Effector memory CD8-positive, alpha-beta T cell (primary cell): ENCODE data around the gene MRGPRX3.
"Not testable (repeated sequence)": the region's sequence is repeated elsewhere in the genome, so short reads cannot be mapped to it uniquely, and the experiment has no call there.

Experiments used
- ATAC-seq: fragments of 150-1000 bp; cut with Tn5 transposase; replicated peaks from 2 replicates; pipeline ENCODE4 v1.10.0; 2021; ENCODE audit warnings: mild to moderate bottlenecking, moderate library complexity
- DNase-seq, 3 experiments: peaks; one replicate each; pipeline ENCODE4 v3.0.0; 2021
- H3K27ac Mint-ChIP-seq, 2 donors: one replicate each; pipeline ENCODE4 v1.8.0; 2022; ENCODE audit warnings: mild to moderate bottlenecking in 2 of 2, mixed read lengths in 2 of 2, moderate library complexity in 2 of 2
- H3K27me3 Mint-ChIP-seq, 2 donors: one replicate each; pipeline ENCODE4 v1.8.0; 2022; ENCODE audit warnings: mixed read lengths in 2 of 2
- H3K36me3 Mint-ChIP-seq: one replicate; pipeline ENCODE4 v1.8.0; 2022; ENCODE audit warnings: mild to moderate bottlenecking, moderate library complexity, mixed read lengths; ENCODE audit not compliant: insufficient read depth
- H3K4me1 Mint-ChIP-seq, 2 donors: one replicate each; pipeline ENCODE4 v1.8.0; 2022; ENCODE audit warnings: low read depth in 2 of 2, mixed read lengths in 2 of 2
- H3K4me3 Mint-ChIP-seq, 2 donors: one replicate each; pipeline ENCODE4 v1.8.0; 2022; ENCODE audit warnings: mild to moderate bottlenecking in 2 of 2, mixed read lengths in 2 of 2, moderate library complexity in 2 of 2
- H3K9me3 Mint-ChIP-seq, 2 donors: one replicate each; pipeline ENCODE4 v1.8.0; 2022; ENCODE audit warnings: mixed read lengths in 2 of 2

Gene MRGPRX3

GRCh38 chr11:18121331-18121828, 11.0 kb upstream of the MRGPRX3 start:
- H3K36me3 Mint-ChIP-seq, H3K4me3 Mint-ChIP-seq, ATAC-seq, H3K27ac Mint-ChIP-seq, H3K9me3 Mint-ChIP-seq, H3K4me1 Mint-ChIP-seq, DNase-seq: not testable (repeated sequence)
- peaks cover 32 to 37% of the 10 kb centered on the region in 2 donors for H3K27me3 Mint-ChIP-seq

- H3K36me3 Mint-ChIP-seq, ATAC-seq, H3K9me3 Mint-ChIP-seq, DNase-seq, H3K4me1 Mint-ChIP-seq, H3K4me3 Mint-ChIP-seq, H3K27ac Mint-ChIP-seq: not testable (repeated sequence)
- peaks cover 49 to 74% of the 10 kb centered on the region in 2 donors for H3K27me3 Mint-ChIP-seq
Observed at GRCh38 chr11:18131115-18131514, 1.3 kb upstream of the MRGPRX3 start.

- DNase-seq (no peak), ATAC-seq (no peak)
- no peak overlapping the region for H3K4me3 Mint-ChIP-seq
- no peak overlapping the region for H3K27ac Mint-ChIP-seq
- no peaks in the 10 kb centered on the region for H3K36me3 Mint-ChIP-seq
- H3K27me3 Mint-ChIP-seq = peaks cover 30 to 61% of the 10 kb centered on the region in 2 donors
- H3K9me3 Mint-ChIP-seq = no peaks in the 10 kb centered on the region
- no peaks in the 10 kb centered on the region for H3K4me1 Mint-ChIP-seq
Observed at GRCh38 chr11:18135308-18135707, 2.9 kb downstream of the MRGPRX3 start.

GRCh38 chr11:18137186-18137800, 4.9 kb downstream of the MRGPRX3 start:
- H3K9me3 Mint-ChIP-seq = no peaks in the 10 kb centered on the region
- H3K27ac Mint-ChIP-seq = no peak overlapping the region
- no peaks in the 10 kb centered on the region for H3K36me3 Mint-ChIP-seq
- peaks cover 24 to 62% of the 10 kb centered on the region in 2 donors for H3K27me3 Mint-ChIP-seq
- ATAC-seq (no peak), DNase-seq (no peak)
- no peaks in the 10 kb centered on the region for H3K4me1 Mint-ChIP-seq
- no peak overlapping the region for H3K4me3 Mint-ChIP-seq

GRCh38 chr11:18140145-18140544, 7.8 kb downstream of the MRGPRX3 start:
- peaks cover 22 to 57% of the 10 kb centered on the region in 2 donors for H3K27me3 Mint-ChIP-seq

GRCh38 chr11:18144243-18144642, 11.9 kb downstream of the MRGPRX3 start:
- DNase-seq (no peak), ATAC-seq (no peak)
- peaks cover 26 to 48% of the 10 kb centered on the region in 2 donors for H3K27me3 Mint-ChIP-seq
- H3K4me1 Mint-ChIP-seq = peaks cover 7 to 8% of the 10 kb centered on the region in 2 donors
- H3K27ac Mint-ChIP-seq = no peak overlapping the region
- H3K4me3 Mint-ChIP-seq = no peak overlapping the region
- H3K9me3 Mint-ChIP-seq = no peaks in the 10 kb centered on the region
- H3K36me3 Mint-ChIP-seq = no peaks in the 10 kb centered on the region

More at GRCh38 chr11:18140145-18140544, 7.8 kb downstream of the MRGPRX3 start:
- Mint-ChIP-seq H3K36me3 (no peaks in the 10 kb centered on the region), H3K27ac (no peak overlapping the region), H3K4me1 (no peaks in the 10 kb centered on the region), H3K9me3 (no peaks in the 10 kb centered on the region), H3K4me3 (no peak overlapping the region)
- DNase-seq (no peak), ATAC-seq (no peak)

GRCh38 chr11:18145025-18145424, 12.7 kb downstream of the MRGPRX3 start:
- no peak overlapping the region for H3K27ac Mint-ChIP-seq
- H3K4me1 Mint-ChIP-seq = peaks cover 7 to 8% of the 10 kb centered on the region in 2 donors
- H3K9me3 Mint-ChIP-seq = no peaks in the 10 kb centered on the region
- no peaks in the 10 kb centered on the region for H3K36me3 Mint-ChIP-seq
- ATAC-seq (no peak), DNase-seq (no peak)
- no peak overlapping the region for H3K4me3 Mint-ChIP-seq
- peaks cover 31 to 50% of the 10 kb centered on the region in 2 donors for H3K27me3 Mint-ChIP-seq

GRCh38 chr11:18145837-18146236, 13.5 kb downstream of the MRGPRX3 start:
- no peaks in the 10 kb centered on the region for H3K36me3 Mint-ChIP-seq
- H3K27me3 Mint-ChIP-seq = peaks cover 35 to 50% of the 10 kb centered on the region in 2 donors
- peaks cover 7 to 8% of the 10 kb centered on the region in 2 donors for H3K4me1 Mint-ChIP-seq
- no peaks in the 10 kb centered on the region for H3K9me3 Mint-ChIP-seq
- no peak overlapping the region for H3K4me3 Mint-ChIP-seq
- ATAC-seq (no peak), DNase-seq (no peak)
- H3K27ac Mint-ChIP-seq = no peak overlapping the region

- no peaks in the 10 kb centered on the region for H3K36me3 Mint-ChIP-seq
- H3K4me1 Mint-ChIP-seq = no peaks in the 10 kb centered on the region
- H3K9me3 Mint-ChIP-seq = peaks cover 0 to 2% of the 10 kb centered on the region in 2 donors
- no peak overlapping the region for H3K27ac Mint-ChIP-seq
- peaks cover 51 to 61% of the 10 kb centered on the region in 2 donors for H3K27me3 Mint-ChIP-seq
- DNase-seq (no peak), ATAC-seq (no peak)
- H3K4me3 Mint-ChIP-seq = no peak overlapping the region
Observed at GRCh38 chr11:18151581-18151980, 19.2 kb downstream of the MRGPRX3 start.

- Mint-ChIP-seq H3K4me3 (no peak overlapping the region), H3K36me3 (no peaks in the 10 kb centered on the region), H3K27ac (no peak overlapping the region), H3K9me3 (no peaks in the 10 kb centered on the region), H3K27me3 (peaks cover 33 to 34% of the 10 kb centered on the region in 2 donors), H3K4me1 (peaks cover 0 to 3% of the 10 kb centered on the region in 2 donors)
- ATAC-seq = no peak
- no peak for DNase-seq
Observed at GRCh38 chr11:18168372-18168771, 36.0 kb downstream of the MRGPRX3 start.

GRCh38 chr11:18171377-18172000, 39.1 kb downstream of the MRGPRX3 start:
- ATAC-seq = no peak
- Mint-ChIP-seq H3K9me3 (no peaks in the 10 kb centered on the region), H3K4me3 (no peak overlapping the region), H3K4me1 (peaks cover 0 to 4% of the 10 kb centered on the region in 2 donors), H3K27ac (no peak overlapping the region), H3K36me3 (no peaks in the 10 kb centered on the region), H3K27me3 (peaks cover 46% of the 10 kb centered on the region in 2 donors)
- no peak for DNase-seq

- Mint-ChIP-seq H3K4me3 (no peak within 1 kb of the TSS), H3K9me3 (no peaks in the 10 kb centered on the region), H3K27me3 (peaks cover 40 to 48% of the 10 kb centered on the region in 2 donors), H3K4me1 (peaks cover 0 to 4% of the 10 kb centered on the region in 2 donors), H3K36me3 (no peaks in the 10 kb centered on the region), H3K27ac (no peak within 1 kb of the TSS)
- ATAC-seq = no peak
- DNase-seq = no peak
Observed at GRCh38 chr11:18172666-18173065, 40.3 kb downstream of the MRGPRX3 start, which contains the start of gene MRGPRX4. Gene MRGPRX4 (plus strand): TSS chr11:18172837. CDS start chr11:18173257, 420 bp downstream.

- no peak overlapping the region for H3K4me3 Mint-ChIP-seq
Observed at GRCh38 chr11:18173225-18173866, 41.0 kb downstream of the MRGPRX3 start.

More at GRCh38 chr11:18173225-18173866, 41.0 kb downstream of the MRGPRX3 start:
- H3K36me3 Mint-ChIP-seq = no peaks in the 10 kb centered on the region
- no peak for ATAC-seq
- no peak overlapping the region for H3K27ac Mint-ChIP-seq
- peaks cover 0 to 4% of the 10 kb centered on the region in 2 donors for H3K4me1 Mint-ChIP-seq
- DNase-seq = no peak
- H3K9me3 Mint-ChIP-seq = no peaks in the 10 kb centered on the region
- H3K27me3 Mint-ChIP-seq = peaks cover 40 to 54% of the 10 kb centered on the region in 2 donors
